Caco-2 (cell line): ENCODE results near the gene IMMP2L. TPM values are rescaled to one million over a fixed set of nuclear protein-coding genes. Genes with fewer than 3 reads are reported as not detected.

ENCODE experiments used
- BruUV-seq: library from RNA; stranded (reverse); fragments of 400-500 nt; replicated peaks from 2 replicates; lab custom pipeline; 2021; lab: Mats Ljungman, UMichigan
- CTCF ChIA-PET: fragments of 300-600 bp; sonication (Branson Sonifier 250); formaldehyde crosslinking; loops from one replicate; lab custom pipeline; 2022; ENCODE audit warnings: antibody characterized with exemption; lab: Charles Lee
- POLR2A ChIA-PET: fragments of 300-600 bp; sonication (Branson Sonifier 250); formaldehyde crosslinking; loops from one replicate; lab custom pipeline; 2022; ENCODE audit warnings: antibody characterized with exemption; lab: Charles Lee
- DNase-seq, 2 experiments: peaks; one replicate each; pipeline versions ENCODE4 v3.0.0 to v3.0.0-alpha.2; 2020 to 2022
- H3K27me3 ChIP-seq: replicated peaks from 2 replicates; pipeline ENCODE4 v1.6.0; 2011; ENCODE audit warnings: low read length; ENCODE audit not compliant: control insufficient read depth, insufficient read depth
- H3K36me3 ChIP-seq: 2 replicates; pipeline ENCODE4 v1.5.1; 2011; ENCODE audit warnings: low read length; ENCODE audit not compliant: control insufficient read depth, insufficient read depth
- H3K4me1 ChIP-seq: fragments of 250-450 bp; sonication (Bioruptor Pico); 2 replicates; pipeline ENCODE4 v1.5.1; 2020; ENCODE audit warnings: mild to moderate bottlenecking
- H3K4me3 ChIP-seq: 2 replicates; pipeline ENCODE4 v1.5.1; 2011; ENCODE audit warnings: low read depth, mild to moderate bottlenecking, control low read depth, low read length
- H3K9me3 ChIP-seq: fragments of 250-450 bp; sonication (Bioruptor Pico); 2 replicates; pipeline ENCODE4 v1.5.1; 2020; ENCODE audit warnings: mild to moderate bottlenecking, moderate library complexity
- H3K27ac Mint-ChIP-seq: one replicate; pipeline ENCODE4 v1.8.0; 2022; ENCODE audit warnings: mixed read lengths; ENCODE audit not compliant: unreplicated experiment
- H3K27me3 Mint-ChIP-seq: one replicate; pipeline ENCODE4 v1.8.0; 2022; ENCODE audit warnings: mixed read lengths; ENCODE audit not compliant: insufficient read depth, unreplicated experiment
- H3K36me3 Mint-ChIP-seq: one replicate; pipeline ENCODE4 v1.8.0; 2022; ENCODE audit warnings: mild to moderate bottlenecking, mixed read lengths; ENCODE audit not compliant: insufficient read depth, unreplicated experiment
- H3K4me1 Mint-ChIP-seq: one replicate; pipeline ENCODE4 v1.8.0; 2022; ENCODE audit warnings: low read depth, mixed read lengths; ENCODE audit not compliant: unreplicated experiment
- H3K4me3 Mint-ChIP-seq: one replicate; pipeline ENCODE4 v1.8.0; 2022; ENCODE audit warnings: mild to moderate bottlenecking, moderate library complexity, mixed read lengths; ENCODE audit not compliant: unreplicated experiment
- H3K9me3 Mint-ChIP-seq: one replicate; pipeline ENCODE4 v1.8.0; 2022; ENCODE audit warnings: mixed read lengths; ENCODE audit not compliant: unreplicated experiment
- CTCF ChIP-seq, 2 experiments: fragments of 200-600 bp in 1 of 2; IDR thresholded peaks; 1 replicate in 1 of 2; 2 replicates in 1 of 2; pipeline versions ENCODE4 v1.5.1 to v1.8.0; 2011 to 2022; ENCODE audit warnings: antibody characterized with exemption in 1 of 2, control low read depth in 1 of 2, inconsistent platforms in 1 of 2, low read depth in 1 of 2, low read length in 1 of 2, mild to moderate bottlenecking in 1 of 2, moderate library complexity in 1 of 2; ENCODE audit not compliant: insufficient read depth in 1 of 2, severe bottlenecking in 1 of 2, unreplicated experiment in 1 of 2
- intact Hi-C: fragments of 100-400 bp; cut with micrococcal nuclease; formaldehyde crosslinking; loops from one replicate; pipeline ENCODE4 v1.10.0; 2022; ENCODE audit not compliant: unreplicated experiment
- total RNA-seq: library from RNA; stranded (reverse); gene quantifications from 2 replicates; pipeline ENCODE4 v1.2.3, GENCODE V29; 2022

The IMMP2L gene
- total RNA-seq, 1 experiment from 2014 or later, result 9.5 TPM

GRCh38 chr7:111205251-111205650, 357.0 kb downstream of the IMMP2L start:
- DNase-seq, result no peak
- ChIA-PET POLR2A (no interaction called here), CTCF (no interaction called here)
- Mint-ChIP-seq H3K4me3 (no peak overlapping the region), H3K27me3 (no peaks in the 10 kb centered on the region), H3K27ac (no peak overlapping the region), H3K9me3 (no peaks in the 10 kb centered on the region), H3K4me1 (no peaks in the 10 kb centered on the region), H3K36me3 (no peaks in the 10 kb centered on the region)
- H3K36me3 ChIP-seq, result no peaks in the 10 kb centered on the region
- no TSS peak for BruUV-seq
- intact Hi-C loops, result no loop called here
- no peaks in the 10 kb centered on the region; the same call in 1 of the 2 replicates for H3K9me3 ChIP-seq
- no peaks in the 10 kb centered on the region for H3K27me3 ChIP-seq
- no peaks in the 10 kb centered on the region for H3K4me1 ChIP-seq
- H3K4me3 ChIP-seq, result no peak overlapping the region
- no peak for TF ChIP-seq CTCF (IDR thresholded peaks at IDR 0.05; ENCODE audit: insufficient read depth in 1 of 2, low read depth in 1 of 2, low read length in 1 of 2, severe bottlenecking in 1 of 2, unreplicated experiment in 1 of 2)

- TF ChIP-seq CTCF (IDR thresholded peaks at IDR 0.05; ENCODE audit: insufficient read depth in 1 of 2, low read depth in 1 of 2, low read length in 1 of 2, severe bottlenecking in 1 of 2, unreplicated experiment in 1 of 2), result no peak
- Mint-ChIP-seq H3K27me3 (no peaks in the 10 kb centered on the region), H3K27ac (no peak overlapping the region), H3K36me3 (no peaks in the 10 kb centered on the region), H3K9me3 (no peaks in the 10 kb centered on the region), H3K4me1 (no peaks in the 10 kb centered on the region), H3K4me3 (no peak overlapping the region)
- Histone ChIP-seq H3K27me3 (no peaks in the 10 kb centered on the region), H3K9me3 (no peaks in the 10 kb centered on the region; the same call in 1 of the 2 replicates), H3K4me3 (no peak overlapping the region), H3K4me1 (no peaks in the 10 kb centered on the region), H3K36me3 (no peaks in the 10 kb centered on the region)
- ChIA-PET CTCF (no interaction called here), POLR2A (no interaction called here)
- BruUV-seq, result no TSS peak
- intact Hi-C loops, result no loop called here
- no peak for DNase-seq
Measured at GRCh38 chr7:111202321-111202720, 360.0 kb downstream of the IMMP2L start.

GRCh38 chr7:111199643-111200042, 362.6 kb downstream of the IMMP2L start:
- no peak for DNase-seq
- H3K4me3 ChIP-seq, result no peak overlapping the region
- intact Hi-C loops, result no loop called here
- no peak for TF ChIP-seq CTCF (IDR thresholded peaks at IDR 0.05; ENCODE audit: insufficient read depth in 1 of 2, low read depth in 1 of 2, low read length in 1 of 2, severe bottlenecking in 1 of 2, unreplicated experiment in 1 of 2)
- H3K9me3 ChIP-seq, result no peaks in the 10 kb centered on the region
- H3K36me3 ChIP-seq, result no peaks in the 10 kb centered on the region
- no peaks in the 10 kb centered on the region for H3K36me3 Mint-ChIP-seq
- POLR2A ChIA-PET, result no interaction called here
- H3K4me3 Mint-ChIP-seq, result no peak overlapping the region
- no peaks in the 10 kb centered on the region for H3K27me3 Mint-ChIP-seq
- CTCF ChIA-PET, result no interaction called here
- no peaks in the 10 kb centered on the region for H3K9me3 Mint-ChIP-seq
- H3K27me3 ChIP-seq, result no peaks in the 10 kb centered on the region
- no peaks in the 10 kb centered on the region for H3K4me1 Mint-ChIP-seq
- H3K27ac Mint-ChIP-seq, result no peak overlapping the region
- H3K4me1 ChIP-seq, result no peaks in the 10 kb centered on the region
- BruUV-seq, result no TSS peak
